Fibroblast of peridontal ligament (primary cell): Measurements from ENCODE around the gene NTRK3.
"Not testable (repeated sequence)": the region's sequence is repeated elsewhere in the genome, so short reads cannot be mapped to it uniquely, and the experiment has no call there.

ENCODE experiments used
- DNase-seq: peaks from one replicate; pipeline ENCODE4 v3.0.0-alpha.2; 2010; ENCODE audit errors: extremely low read depth

The NTRK3 gene

DNA sequence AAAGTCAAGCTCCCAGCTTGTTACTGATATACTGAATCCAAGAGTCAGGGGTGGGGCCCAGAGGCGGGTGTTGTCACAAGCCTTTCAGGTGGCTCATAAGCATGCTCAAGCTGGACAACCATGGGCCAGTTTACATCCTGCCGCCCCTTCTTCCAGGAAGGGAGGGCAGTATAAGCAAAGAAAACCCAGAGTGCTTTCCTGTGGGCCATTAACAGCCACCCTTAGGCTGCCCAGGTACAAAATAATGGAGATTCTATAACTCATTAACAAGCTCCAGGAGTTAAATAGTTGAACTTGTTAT, 183.2 kb downstream of the NTRK3 start:
- DNase-seq = no peak

DNA sequence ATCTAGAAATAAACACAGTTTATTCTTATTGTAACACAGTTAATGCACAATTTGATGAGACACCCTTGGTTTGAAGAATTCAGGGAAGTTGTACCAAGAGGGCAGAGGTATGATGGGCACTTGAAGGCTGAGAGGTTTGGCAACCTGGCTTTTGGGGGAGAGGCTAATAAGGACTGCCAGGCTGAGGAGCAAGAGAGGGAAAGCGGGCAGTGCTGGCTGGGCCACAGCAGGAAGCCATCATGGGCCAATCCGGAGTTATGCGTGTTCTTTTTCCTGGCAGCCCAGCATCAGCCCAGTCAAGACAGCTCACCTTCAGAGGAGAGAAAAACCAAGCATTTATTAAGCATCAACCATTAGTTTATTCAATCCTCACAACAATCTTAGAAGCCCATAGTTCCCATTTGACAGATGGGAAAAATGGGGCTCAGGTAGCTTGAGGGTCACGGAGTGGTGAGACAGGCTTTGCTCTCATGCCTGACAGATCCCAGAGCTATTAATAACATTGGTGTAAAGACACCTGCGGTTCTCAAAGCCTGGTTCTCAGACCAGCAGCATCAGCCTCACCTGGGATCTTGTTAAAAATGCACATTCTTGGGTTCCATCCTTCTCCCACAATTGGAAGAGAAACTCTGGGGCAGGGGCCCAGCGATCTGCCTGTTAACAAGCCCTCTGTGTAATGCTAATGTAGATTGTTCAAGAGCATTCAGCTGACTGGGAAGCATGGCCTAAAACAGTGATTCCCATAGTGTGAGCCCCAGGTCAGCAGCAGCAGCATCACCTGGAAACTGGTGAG, 183.7 kb downstream of the NTRK3 start:
- DNase-seq = no peak

GRCh38 chr15:88072133-88072532, 184.4 kb downstream of the NTRK3 start:
- DNase-seq = not testable (repeated sequence)

DNA sequence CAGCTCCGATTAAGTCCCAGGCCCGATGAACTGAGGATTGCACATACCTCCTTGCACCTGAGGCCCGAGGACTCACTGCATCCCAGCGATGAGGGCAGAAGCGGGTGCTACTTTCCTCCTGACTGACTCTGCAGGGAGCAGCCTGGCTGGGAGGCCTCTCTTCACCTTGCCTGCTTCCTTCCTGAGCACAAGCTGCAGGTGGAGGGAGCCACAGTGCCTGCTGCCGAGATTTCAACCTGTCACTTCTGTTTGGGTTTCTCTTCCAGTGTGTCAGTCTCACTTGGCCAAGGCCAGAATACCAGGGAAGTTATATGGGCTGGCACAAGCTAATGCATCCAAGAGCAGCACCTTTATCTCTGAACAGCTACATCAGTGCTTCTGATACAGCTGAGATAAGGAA, 185.4 kb downstream of the NTRK3 start:
- no peak for DNase-seq

GRCh38 chr15:88069561-88069960, 187.0 kb downstream of the NTRK3 start:
- DNase-seq = no peak

DNA sequence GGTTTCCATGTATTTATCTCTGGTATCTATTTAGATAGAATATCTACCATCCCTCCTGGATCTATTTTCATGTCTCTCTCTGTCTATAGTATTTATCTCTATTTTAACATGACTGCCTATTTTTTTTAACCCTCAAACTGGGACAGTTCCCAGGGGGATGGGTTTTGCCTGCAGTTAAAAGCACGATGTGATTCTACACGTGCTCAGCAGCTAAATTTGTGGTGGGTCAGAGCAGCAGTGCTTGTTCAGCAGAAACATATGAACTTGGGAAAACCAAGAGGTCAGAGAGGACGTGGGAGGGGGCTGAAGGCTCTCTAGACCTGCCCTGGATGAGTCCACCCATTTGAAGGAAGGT, 189.2 kb downstream of the NTRK3 start:
- DNase-seq = no peak

DNA sequence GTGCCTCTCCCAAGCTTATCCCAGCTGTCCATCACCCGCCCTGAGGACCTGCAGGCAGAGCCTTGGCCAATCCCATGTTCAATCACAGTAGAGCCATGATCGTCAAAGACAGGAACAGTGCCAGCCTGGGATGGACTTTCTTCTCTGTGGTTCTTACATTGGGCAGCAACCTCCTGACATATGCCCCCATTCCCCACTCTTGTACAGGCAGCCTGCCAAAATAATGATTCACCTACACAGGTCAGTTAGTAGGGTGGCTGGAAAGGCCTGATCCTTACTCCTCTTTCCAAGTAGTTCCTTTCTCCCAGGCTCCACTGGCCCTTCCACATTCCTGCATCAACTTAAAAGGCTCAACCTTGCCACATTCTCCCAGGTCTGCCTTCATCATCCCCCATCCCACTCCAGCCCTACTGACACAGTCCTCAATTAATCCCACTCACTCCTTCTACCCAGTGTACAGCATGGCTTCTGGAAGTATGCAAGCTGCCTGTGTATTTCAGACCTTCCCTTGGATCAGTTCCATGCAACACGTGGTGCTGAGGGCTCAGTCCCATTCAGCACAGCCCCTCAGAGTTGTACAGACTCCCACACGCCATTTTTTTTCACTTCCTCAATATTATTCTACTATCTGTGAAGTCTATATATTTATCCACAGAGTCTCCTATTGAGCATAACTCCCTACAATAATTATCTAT, 189.8 kb downstream of the NTRK3 start:
- DNase-seq = no peak

DNA sequence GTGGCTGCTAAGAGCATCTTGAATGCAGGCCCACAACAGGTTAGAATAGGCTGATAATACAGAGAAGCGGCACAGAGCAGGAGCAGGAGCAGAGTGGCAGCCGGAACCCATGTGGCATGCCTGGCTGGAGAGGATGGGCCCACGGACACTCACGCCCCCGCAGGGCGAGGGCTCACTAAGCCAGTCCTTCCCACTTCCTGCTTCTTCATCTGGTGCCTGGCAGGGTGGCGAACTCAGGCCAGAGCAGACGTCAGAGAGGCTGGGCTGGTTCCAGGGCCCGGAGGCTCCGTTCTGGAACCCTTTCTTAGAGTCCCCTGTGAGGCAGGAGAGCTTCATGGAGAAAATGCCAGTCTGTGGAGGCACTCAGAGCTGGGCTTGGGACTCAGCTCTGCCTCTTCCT, 195.1 kb downstream of the NTRK3 start:
- DNase-seq = no peak

DNA sequence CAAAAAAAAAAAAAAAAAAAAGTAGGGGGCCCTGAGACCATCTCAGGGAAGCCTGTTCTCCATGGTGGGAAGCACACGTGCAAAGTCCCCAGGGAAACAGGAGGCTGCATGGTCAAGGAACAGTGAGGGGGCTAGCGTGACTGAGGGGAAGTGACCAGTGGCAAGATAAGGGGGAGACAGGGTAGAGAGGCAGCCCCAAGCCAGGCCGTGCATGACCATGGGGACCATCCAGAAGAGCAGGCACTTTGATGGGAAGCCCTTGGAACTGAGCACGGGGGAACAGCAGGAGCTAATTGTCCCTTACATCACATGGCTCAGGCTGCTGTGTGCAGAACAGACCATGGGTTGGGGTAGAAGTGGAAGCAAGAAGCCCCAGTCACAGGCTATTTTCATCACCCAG, 196.2 kb downstream of the NTRK3 start:
- DNase-seq = no peak

GRCh38 chr15:88057836-88058235, 198.7 kb downstream of the NTRK3 start:
- DNase-seq = no peak

- no peak for DNase-seq
Observed at GRCh38 chr15:88049506-88049905, 207.0 kb downstream of the NTRK3 start.

- DNase-seq = no peak
Observed at GRCh38 chr15:88048755-88049154, 207.8 kb downstream of the NTRK3 start.

- no peak for DNase-seq
Observed at GRCh38 chr15:88048237-88048636, 208.3 kb downstream of the NTRK3 start.

DNA sequence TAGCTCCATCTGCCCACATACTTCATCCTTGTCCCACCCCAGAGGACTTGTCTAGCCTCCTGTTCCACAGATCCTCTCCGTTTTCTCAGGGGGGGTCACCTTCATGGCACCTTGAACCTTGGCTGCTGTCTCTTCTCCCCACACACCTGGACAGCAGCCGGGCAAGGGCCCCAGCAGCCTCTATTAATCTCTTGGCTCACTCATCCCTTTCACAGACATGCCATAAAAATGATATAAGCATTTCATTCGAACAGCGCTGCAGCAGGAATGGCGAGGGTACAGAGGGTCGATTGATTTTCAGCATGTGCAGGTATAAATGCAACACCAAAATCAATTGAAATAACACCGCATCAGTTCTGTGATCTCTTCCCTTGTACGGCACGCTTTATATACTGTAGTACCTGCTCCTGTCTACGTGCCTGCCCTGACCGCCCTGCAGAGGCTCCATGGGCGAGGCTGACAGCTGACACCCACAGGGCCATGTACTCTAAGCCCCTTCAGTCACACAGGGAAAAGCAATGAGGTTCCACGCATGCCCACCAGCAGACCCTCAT, 209.9 kb downstream of the NTRK3 start:
- no peak for DNase-seq

DNA sequence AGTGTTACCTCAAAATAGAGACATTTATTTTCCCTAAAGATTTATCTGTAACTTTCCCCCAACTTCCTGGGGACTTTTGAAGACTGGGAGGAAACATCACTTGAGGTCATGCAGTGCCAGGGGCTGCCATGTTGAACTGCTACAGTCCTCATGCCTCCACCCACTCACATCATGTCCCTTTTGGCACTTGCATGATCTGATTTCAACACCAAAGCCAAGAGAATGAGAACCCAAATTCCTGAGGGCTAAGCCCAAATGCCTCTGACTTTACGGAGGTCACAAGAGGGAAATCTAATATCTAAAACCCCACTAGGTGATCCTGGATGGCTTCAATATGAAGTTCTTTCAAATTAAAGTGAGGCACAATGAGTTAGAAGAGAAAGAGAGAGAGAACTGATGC, 213.1 kb downstream of the NTRK3 start:
- no peak for DNase-seq

DNA sequence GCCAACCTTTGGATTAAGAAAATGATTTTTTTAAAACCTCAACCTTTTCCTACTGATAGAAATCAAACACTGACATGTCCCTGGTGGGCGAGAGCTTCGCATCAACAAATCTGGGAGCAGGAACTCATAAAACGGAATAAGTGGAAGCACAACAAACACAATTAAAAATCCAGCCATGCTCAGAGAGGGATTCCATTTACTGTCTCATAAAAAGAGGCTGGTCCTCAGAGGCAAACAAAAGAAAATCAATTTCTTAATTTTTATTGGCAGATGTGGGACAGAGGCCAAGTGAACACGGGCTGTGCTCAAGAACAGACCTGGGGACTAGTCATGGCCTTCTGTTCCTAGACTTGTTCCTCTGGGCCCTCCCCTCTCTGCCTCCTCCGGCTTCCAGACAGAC, 214.5 kb downstream of the NTRK3 start:
- DNase-seq = no peak

GRCh38 chr15:88040516-88040915, 216.0 kb downstream of the NTRK3 start:
- DNase-seq = no peak

DNA sequence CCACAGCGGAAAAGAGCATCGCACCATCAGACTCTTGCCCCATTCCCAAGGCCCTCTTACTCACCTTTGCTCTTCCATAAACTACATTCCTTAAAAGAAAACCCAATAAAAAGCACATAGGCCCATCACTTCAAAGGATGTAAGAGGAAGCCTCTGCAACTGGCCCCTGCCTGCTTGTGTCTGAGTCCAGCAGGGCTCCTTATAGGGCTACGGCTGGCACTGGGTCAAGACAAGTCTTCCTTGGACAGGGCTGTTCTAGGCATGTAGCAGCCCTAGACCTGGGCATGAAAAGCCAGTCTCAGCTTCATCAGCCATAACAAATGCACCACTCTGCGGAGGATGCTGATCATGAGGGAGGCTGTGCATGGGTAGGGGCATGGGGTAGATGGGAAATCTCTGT, 218.3 kb downstream of the NTRK3 start:
- no peak for DNase-seq

- DNase-seq = no peak
Observed at GRCh38 chr15:88036154-88036839, 220.2 kb downstream of the NTRK3 start.

DNA sequence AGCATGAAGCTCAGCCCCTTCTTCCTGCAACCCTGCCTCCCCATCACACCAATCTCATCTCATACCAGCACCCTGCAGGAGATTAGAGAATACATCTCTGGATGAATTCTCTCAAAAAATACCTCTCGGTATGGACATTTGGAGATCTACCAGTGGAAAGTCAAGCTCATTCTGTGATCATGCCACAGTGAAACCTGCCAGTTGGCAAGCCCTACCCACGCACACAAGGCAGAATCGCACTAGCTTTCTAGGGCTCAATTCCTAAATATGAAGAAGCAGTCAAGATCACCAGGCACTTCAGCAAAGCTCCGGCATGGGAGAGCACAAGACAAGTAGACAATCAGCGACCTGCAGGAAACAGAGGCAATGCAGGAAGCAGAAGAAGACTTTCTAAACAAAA, 221.2 kb downstream of the NTRK3 start:
- no peak for DNase-seq

DNA sequence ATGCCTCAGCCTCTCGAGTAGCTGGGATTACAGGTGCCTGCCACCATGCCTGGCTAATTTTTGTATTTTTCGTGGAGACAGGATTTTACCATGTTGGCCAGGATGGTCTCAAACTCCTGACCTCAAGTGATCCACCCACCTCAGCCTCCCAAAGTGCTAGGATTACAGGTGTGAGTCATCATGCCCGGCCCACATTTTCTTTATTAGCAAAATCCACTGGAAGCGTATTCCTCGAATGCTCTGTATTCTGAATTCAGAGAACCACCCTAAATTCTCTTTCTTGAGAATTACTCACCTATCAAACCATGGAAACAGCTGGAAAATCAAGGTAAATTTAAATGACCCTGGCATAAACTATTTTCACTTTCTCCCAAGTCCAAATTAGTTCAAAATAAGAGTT, 223.1 kb downstream of the NTRK3 start:
- DNase-seq = not testable (repeated sequence)

DNA sequence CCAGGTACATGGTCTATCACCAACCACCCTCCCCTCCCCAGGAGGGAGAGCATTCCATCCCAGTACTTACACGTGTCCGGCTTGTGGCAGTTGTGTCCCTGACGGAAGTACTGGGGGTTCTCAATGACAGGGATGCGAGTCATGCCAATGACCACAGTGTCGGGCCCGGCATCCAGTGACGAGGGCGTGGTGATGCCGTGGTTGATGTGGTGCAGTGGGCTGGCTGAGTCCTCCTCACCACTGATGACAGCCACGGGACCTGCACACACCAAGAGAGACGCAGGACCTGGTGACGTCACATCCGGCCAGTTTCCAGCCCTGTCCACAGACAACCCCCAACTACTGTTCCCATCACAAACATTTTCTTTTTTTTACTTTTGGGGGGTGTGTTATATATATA, 223.8 kb downstream of the NTRK3 start:
- DNase-seq = no peak

- DNase-seq = no peak
Observed at GRCh38 chr15:88031461-88031860, 225.1 kb downstream of the NTRK3 start.
